MCF 10A (cell line): ENCODE measurements around the gene PERP. TPM values are rescaled to one million over a fixed set of nuclear protein-coding genes. Genes with fewer than 3 reads are reported as not detected.

Experiments
- BruUV-seq: library from RNA; stranded (reverse); fragments of 400-500 nt; replicated peaks from 2 replicates; lab custom pipeline; 2021; lab: Mats Ljungman, UMichigan
- CTCF ChIA-PET: fragments of 300-600 bp; sonication (Branson Sonifier 250); formaldehyde crosslinking; extraction: SDS; loops from one replicate; lab custom pipeline; 2021; ENCODE audit warnings: antibody characterized with exemption, inconsistent platforms; lab: Yijun Ruan, JAX
- POLR2A ChIA-PET: fragments of 300-600, 350-650 bp; sonication (Branson Sonifier 250); formaldehyde crosslinking; extraction: SDS; loops from one replicate; lab custom pipeline; 2020; ENCODE audit warnings: antibody characterized with exemption, inconsistent platforms; lab: Yijun Ruan, JAX
- DNase-seq: peaks from one replicate; pipeline ENCODE4 v3.0.0-alpha.2; 2018; ENCODE audit not compliant: unreplicated experiment
- H3K27ac Mint-ChIP-seq: one replicate; pipeline ENCODE4 v1.8.0; 2022; ENCODE audit warnings: mild to moderate bottlenecking, low read depth, mixed read lengths; ENCODE audit not compliant: unreplicated experiment
- H3K27me3 Mint-ChIP-seq: one replicate; pipeline ENCODE4 v1.8.0; 2022; ENCODE audit warnings: mixed read lengths; ENCODE audit not compliant: insufficient read depth, unreplicated experiment
- H3K36me3 Mint-ChIP-seq: one replicate; pipeline ENCODE4 v1.8.0; 2022; ENCODE audit warnings: mild to moderate bottlenecking, moderate library complexity, mixed read lengths; ENCODE audit not compliant: insufficient read depth, unreplicated experiment
- H3K4me1 Mint-ChIP-seq: one replicate; pipeline ENCODE4 v1.8.0; 2022; ENCODE audit warnings: mixed read lengths; ENCODE audit not compliant: insufficient read depth, unreplicated experiment
- H3K4me3 Mint-ChIP-seq: one replicate; pipeline ENCODE4 v1.8.0; 2022; ENCODE audit warnings: mild to moderate bottlenecking, moderate library complexity, mixed read lengths; ENCODE audit not compliant: unreplicated experiment
- H3K9me3 Mint-ChIP-seq: one replicate; pipeline ENCODE4 v1.8.0; 2022; ENCODE audit warnings: mixed read lengths; ENCODE audit not compliant: unreplicated experiment
- intact Hi-C: fragments of 100-400 bp; cut with micrococcal nuclease; formaldehyde crosslinking; loops from 2 replicates; pipeline ENCODE4 v1.14.1; 2022
- total RNA-seq: library from RNA; stranded (reverse); gene quantifications from 2 replicates; pipeline ENCODE4 v1.2.3, GENCODE V29; 2022
- TF ChIP-seq, protein P1 (sequence below): fragments of 200-600 bp; IDR thresholded peaks from one replicate; pipeline ENCODE4 v1.8.0; 2022; ENCODE audit warnings: antibody characterized with exemption, mild to moderate bottlenecking; ENCODE audit not compliant: unreplicated experiment

PERP gene
- total RNA-seq, 1 experiment from 2014 or later, result 120 TPM

DNA sequence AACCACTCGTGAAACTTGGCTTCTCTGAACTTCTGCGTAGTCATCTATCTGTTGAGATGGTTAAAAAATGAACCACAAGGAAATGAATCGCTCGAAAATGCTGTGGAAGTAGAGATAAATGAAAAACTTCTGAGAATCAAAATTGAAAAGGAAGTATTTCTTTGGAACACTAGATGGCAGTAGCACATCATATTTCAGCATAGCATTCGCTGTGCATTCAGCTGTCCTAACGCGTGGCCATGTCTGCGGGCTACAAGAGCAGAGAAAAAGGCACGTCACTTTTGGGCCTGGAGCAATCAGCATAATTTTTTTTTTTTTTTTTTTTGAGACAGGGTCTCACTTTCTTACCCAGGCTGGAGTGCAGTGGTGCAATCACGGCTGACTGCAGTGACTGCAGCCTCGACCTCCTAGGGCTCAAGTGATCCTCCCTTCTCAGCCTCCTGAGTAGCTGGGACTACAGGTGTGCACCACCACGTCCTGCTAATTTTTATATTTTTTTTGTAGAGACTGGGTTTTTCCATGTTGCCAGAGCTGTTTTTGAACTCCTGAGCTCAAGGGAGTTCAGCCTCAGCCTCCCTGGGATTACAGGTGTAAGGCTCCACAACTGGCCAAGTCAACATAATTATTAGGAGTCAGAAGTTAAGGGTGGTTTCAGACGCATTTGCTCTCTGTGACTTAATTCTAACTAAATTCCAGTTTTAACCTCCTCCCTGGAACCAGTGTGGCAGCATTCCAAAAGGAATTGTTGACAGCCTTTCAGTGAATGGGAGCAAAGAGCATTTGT is 8.8 kb upstream of the PERP start:
- Mint-ChIP-seq H3K27me3 (peaks cover 25% of the 10 kb centered on the region), H3K27ac (no peak overlapping the region), H3K36me3 (no peaks in the 10 kb centered on the region), H3K4me3 (no peak overlapping the region), H3K9me3 (no peaks in the 10 kb centered on the region), H3K4me1 (no peaks in the 10 kb centered on the region)
- POLR2A ChIA-PET, result interaction anchor here (0.6 to 1.8 kb wide), 7 partner anchors 9 to 576 kb away, joined by 3 to 6 read pairs (median 4); no protein-coding TSS in a partner anchor
- CTCF ChIA-PET, result interaction anchor here (0.6 to 4.9 kb wide), 62 partner anchors 9 to 1076 kb away, joined by 3 to 40 read pairs (median 4); partner anchors contain the start of gene HEBP2
- TF ChIP-seq, protein P1, sequence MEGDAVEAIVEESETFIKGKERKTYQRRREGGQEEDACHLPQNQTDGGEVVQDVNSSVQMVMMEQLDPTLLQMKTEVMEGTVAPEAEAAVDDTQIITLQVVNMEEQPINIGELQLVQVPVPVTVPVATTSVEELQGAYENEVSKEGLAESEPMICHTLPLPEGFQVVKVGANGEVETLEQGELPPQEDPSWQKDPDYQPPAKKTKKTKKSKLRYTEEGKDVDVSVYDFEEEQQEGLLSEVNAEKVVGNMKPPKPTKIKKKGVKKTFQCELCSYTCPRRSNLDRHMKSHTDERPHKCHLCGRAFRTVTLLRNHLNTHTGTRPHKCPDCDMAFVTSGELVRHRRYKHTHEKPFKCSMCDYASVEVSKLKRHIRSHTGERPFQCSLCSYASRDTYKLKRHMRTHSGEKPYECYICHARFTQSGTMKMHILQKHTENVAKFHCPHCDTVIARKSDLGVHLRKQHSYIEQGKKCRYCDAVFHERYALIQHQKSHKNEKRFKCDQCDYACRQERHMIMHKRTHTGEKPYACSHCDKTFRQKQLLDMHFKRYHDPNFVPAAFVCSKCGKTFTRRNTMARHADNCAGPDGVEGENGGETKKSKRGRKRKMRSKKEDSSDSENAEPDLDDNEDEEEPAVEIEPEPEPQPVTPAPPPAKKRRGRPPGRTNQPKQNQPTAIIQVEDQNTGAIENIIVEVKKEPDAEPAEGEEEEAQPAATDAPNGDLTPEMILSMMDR, result peak; percentile 79
- BruUV-seq, result no TSS peak
- intact Hi-C loops, result loop anchor here (1.0 to 10.0 kb wide), 7 partner anchors 171 to 1249 kb away; partner anchors contain the start of gene HEBP2
- DNase-seq, result peak; percentile 68

DNA sequence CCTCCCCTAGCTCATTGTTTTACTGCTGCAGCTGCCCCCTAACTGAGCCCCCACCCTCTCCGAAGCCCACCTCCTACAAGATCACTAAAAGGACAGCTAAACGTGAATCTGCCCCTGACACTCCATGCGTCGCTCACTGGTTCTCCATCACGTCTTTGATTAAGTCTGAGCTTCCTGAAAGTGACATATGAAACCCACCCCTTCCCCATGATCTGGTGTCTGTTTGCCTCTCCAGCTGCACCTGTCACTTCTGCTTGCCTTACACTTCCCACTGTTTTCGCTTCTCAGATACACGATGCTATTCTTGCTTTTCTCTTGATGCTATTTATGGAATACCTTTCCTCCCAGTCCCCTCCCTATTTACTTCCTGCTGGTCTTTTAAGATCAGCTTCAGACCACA is 8.0 kb upstream of the PERP start:
- TF ChIP-seq, protein P1, result no peak
- Mint-ChIP-seq H3K4me1 (no peaks in the 10 kb centered on the region), H3K36me3 (no peaks in the 10 kb centered on the region), H3K9me3 (no peaks in the 10 kb centered on the region), H3K27ac (no peak overlapping the region), H3K27me3 (peaks cover 18% of the 10 kb centered on the region), H3K4me3 (no peak overlapping the region)
- BruUV-seq, result no TSS peak
- intact Hi-C loops, result loop anchor here (10.0 kb wide), 1 partner anchor 1250 kb away; no protein-coding TSS in a partner anchor
- ChIA-PET POLR2A (interaction anchor here (0.7 kb wide), 1 partner anchor 303 kb away, joined by 3 read pairs; no protein-coding TSS in a partner anchor), CTCF (interaction anchor here (0.6 to 4.9 kb wide), 39 partner anchors 10 to 657 kb away, joined by 3 to 40 read pairs (median 4); partner anchors contain the start of gene HEBP2)
- no peak for DNase-seq

DNA sequence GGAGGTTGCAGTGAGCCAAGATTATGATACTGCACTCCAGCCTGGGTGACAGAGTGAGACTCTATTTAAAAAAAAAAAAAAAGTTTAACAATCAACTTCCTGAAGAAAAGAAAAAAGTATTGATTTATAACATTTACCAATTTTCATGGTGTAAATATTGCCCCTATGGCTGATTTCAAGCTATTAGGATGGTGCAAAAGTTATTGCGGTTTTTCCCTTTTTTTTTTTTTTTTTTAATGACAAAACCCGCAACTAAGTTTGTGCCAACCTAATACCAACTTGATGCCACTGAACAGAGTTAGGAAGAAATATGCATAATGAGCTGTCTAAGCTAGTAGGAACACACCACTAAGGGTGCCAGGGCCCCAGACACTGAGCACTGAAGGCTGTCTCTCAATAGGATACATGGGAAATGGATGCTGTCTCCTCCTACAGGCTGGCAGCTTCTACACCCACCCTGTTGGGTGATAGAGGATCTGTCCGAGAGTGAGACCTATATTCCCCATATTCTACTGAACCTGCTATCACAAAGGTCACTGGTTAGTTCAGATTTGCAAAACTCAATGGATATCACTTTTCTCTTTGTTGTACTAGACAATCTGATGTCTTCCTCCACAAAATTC is 6.5 kb upstream of the PERP start:
- intact Hi-C loops, result loop anchor here (10.0 kb wide), 1 partner anchor 1251 kb away; no protein-coding TSS in a partner anchor
- H3K36me3 Mint-ChIP-seq, result no peaks in the 10 kb centered on the region
- CTCF ChIA-PET, result interaction anchor here (0.6 to 4.9 kb wide), 9 partner anchors 110 to 477 kb away, joined by 3 to 40 read pairs (median 10); no protein-coding TSS in a partner anchor
- POLR2A ChIA-PET, result no interaction called here
- DNase-seq, result no peak
- BruUV-seq, result no TSS peak
- H3K4me1 Mint-ChIP-seq, result peaks cover 6% of the 10 kb centered on the region
- no peaks in the 10 kb centered on the region for H3K9me3 Mint-ChIP-seq
- peaks cover 18% of the 10 kb centered on the region for H3K27me3 Mint-ChIP-seq
- TF ChIP-seq, protein P1, result no peak
- no peak overlapping the region for H3K27ac Mint-ChIP-seq
- no peak overlapping the region for H3K4me3 Mint-ChIP-seq
